ENCODE data around the gene KDM3B.
A peak's percentile ranks its signal among the peaks of the same experiment; 100 is the strongest.

The KDM3B gene

GRCh38 chr5:138453590-138453989, 101.1 kb downstream of the KDM3B start:
- Histone ChIP-seq H3K14ac (ENCODE audit: low read length in 2 of 2) (no peak overlapping the region), H3K79me1 (replicated peaks; ENCODE audit: low read length, poor library complexity, severe bottlenecking) (no peaks in the 10 kb centered on the region), H3K4me3 (ENCODE audit: insufficient read depth in 1 of 2, low read depth in 1 of 2, low read length in 2 of 2) (no peak overlapping the region), H2BK5ac (ENCODE audit: low read depth, low read length, poor library complexity, severe bottlenecking) (no peak overlapping the region), H3K9me3 (ENCODE audit: control insufficient read depth, low read length) (no peaks in the 10 kb centered on the region), H4K91ac (ENCODE audit: low read length) (no peak overlapping the region), H3K4me2 (ENCODE audit: low read length, poor library complexity, severe bottlenecking) (no peak overlapping the region), H3K9ac (ENCODE audit: low read length) (no peak overlapping the region), H3K36me3 (ENCODE audit: control insufficient read depth in 1 of 2, insufficient read depth in 2 of 2, low read depth in 1 of 2, low read length in 2 of 2) (no peaks in the 10 kb centered on the region), H3K18ac (ENCODE audit: low read depth in 1 of 2, low read length in 2 of 2) (no peak overlapping the region), H3K27me3 (ENCODE audit: control insufficient read depth in 1 of 2, insufficient read depth in 1 of 2, low read length in 2 of 2) (peaks cover 19 to 21% of the 10 kb centered on the region in 2 experiments), H4K8ac (ENCODE audit: low read length) (no peak overlapping the region), H2BK120ac (ENCODE audit: low read depth, low read length) (no peak overlapping the region), H2AFZ (ENCODE audit: low read depth, low read length) (no peak overlapping the region), H3K27ac (ENCODE audit: low read length, poor library complexity, severe bottlenecking) (no peak overlapping the region), H2AK5ac (ENCODE audit: low read length, severe bottlenecking) (no peak overlapping the region), H2BK12ac (ENCODE audit: low read length in 2 of 2) (no peak overlapping the region), H3K4ac (ENCODE audit: low read depth in 1 of 2, low read length in 2 of 2) (no peak overlapping the region), H3K4me1 (ENCODE audit: control insufficient read depth, insufficient read depth, low read depth, low read length) (peaks cover 14% of the 10 kb centered on the region), H2BK15ac (ENCODE audit: low read depth, poor library complexity, severe bottlenecking) (no peak overlapping the region), H3K23ac (ENCODE audit: low read length in 2 of 2) (no peak overlapping the region)
- 83% methylated on average over 13 of the region's 13 CpGs for WGBS
- DNase-seq: no peak

- Histone ChIP-seq H3K18ac (ENCODE audit: low read depth in 1 of 2, low read length in 2 of 2) (no peak overlapping the region), H3K27me3 (ENCODE audit: control insufficient read depth in 1 of 2, insufficient read depth in 1 of 2, low read length in 2 of 2) (peaks cover 19% of the 10 kb centered on the region in 2 experiments), H2AFZ (ENCODE audit: low read depth, low read length) (no peak overlapping the region), H2BK5ac (ENCODE audit: low read depth, low read length, poor library complexity, severe bottlenecking) (no peak overlapping the region), H2BK120ac (ENCODE audit: low read depth, low read length) (no peak overlapping the region), H3K4me1 (ENCODE audit: control insufficient read depth, insufficient read depth, low read depth, low read length) (peaks cover 10% of the 10 kb centered on the region), H4K8ac (ENCODE audit: low read length) (no peak overlapping the region), H3K27ac (ENCODE audit: low read length, poor library complexity, severe bottlenecking) (no peak overlapping the region), H3K4me3 (ENCODE audit: insufficient read depth in 1 of 2, low read depth in 1 of 2, low read length in 2 of 2) (no peak overlapping the region), H3K4ac (ENCODE audit: low read depth in 1 of 2, low read length in 2 of 2) (no peak overlapping the region), H2AK5ac (ENCODE audit: low read length, severe bottlenecking) (no peak overlapping the region), H3K4me2 (ENCODE audit: low read length, poor library complexity, severe bottlenecking) (no peak overlapping the region), H2BK15ac (ENCODE audit: low read depth, poor library complexity, severe bottlenecking) (no peak overlapping the region), H3K23ac (ENCODE audit: low read length in 2 of 2) (no peak overlapping the region), H3K36me3 (ENCODE audit: control insufficient read depth in 1 of 2, insufficient read depth in 2 of 2, low read depth in 1 of 2, low read length in 2 of 2) (no peaks in the 10 kb centered on the region), H3K14ac (ENCODE audit: low read length in 2 of 2) (peak overlapping the region in 1 of 2 experiments; percentile 41), H3K79me1 (replicated peaks; ENCODE audit: low read length, poor library complexity, severe bottlenecking) (no peaks in the 10 kb centered on the region), H2BK12ac (ENCODE audit: low read length in 2 of 2) (no peak overlapping the region), H3K9ac (ENCODE audit: low read length) (no peak overlapping the region), H4K91ac (ENCODE audit: low read length) (no peak overlapping the region), H3K9me3 (ENCODE audit: control insufficient read depth, low read length) (no peaks in the 10 kb centered on the region)
- 85% methylated on average over 8 of the region's 8 CpGs for WGBS
- DNase-seq: no peak
These were observed 101.6 kb downstream of the KDM3B start for GRCh38 chr5:138454121-138454520.

GRCh38 chr5:138455232-138455930, 102.9 kb downstream of the KDM3B start:
- H3K14ac ChIP-seq (ENCODE audit: low read length in 2 of 2): peak overlapping the region in 1 of 2 experiments; percentile 41
- no peak overlapping the region for H2AFZ ChIP-seq (ENCODE audit: low read depth, low read length)
- H3K18ac ChIP-seq (ENCODE audit: low read depth in 1 of 2, low read length in 2 of 2): no peak overlapping the region
- no peak overlapping the region for H3K4me2 ChIP-seq (ENCODE audit: low read length, poor library complexity, severe bottlenecking)
- H3K27me3 ChIP-seq (ENCODE audit: control insufficient read depth in 1 of 2, insufficient read depth in 1 of 2, low read length in 2 of 2): peaks cover 19% of the 10 kb centered on the region in 2 experiments
- DNase-seq: no peak
- WGBS: 74% methylated on average over 9 of the region's 11 CpGs
- no peaks in the 10 kb centered on the region for H3K9me3 ChIP-seq (ENCODE audit: control insufficient read depth, low read length)
- no peak overlapping the region for H2BK5ac ChIP-seq (ENCODE audit: low read depth, low read length, poor library complexity, severe bottlenecking)
- no peak overlapping the region for H3K23ac ChIP-seq (ENCODE audit: low read length in 2 of 2)
- no peak overlapping the region for H3K27ac ChIP-seq (ENCODE audit: low read length, poor library complexity, severe bottlenecking)
- H2BK120ac ChIP-seq (ENCODE audit: low read depth, low read length): no peak overlapping the region
- no peak overlapping the region for H4K91ac ChIP-seq (ENCODE audit: low read length)
- no peaks in the 10 kb centered on the region for H3K36me3 ChIP-seq (ENCODE audit: control insufficient read depth in 1 of 2, insufficient read depth in 2 of 2, low read depth in 1 of 2, low read length in 2 of 2)
- no peak overlapping the region for H2AK5ac ChIP-seq (ENCODE audit: low read length, severe bottlenecking)
- no peak overlapping the region for H2BK12ac ChIP-seq (ENCODE audit: low read length in 2 of 2)
- no peak overlapping the region for H2BK15ac ChIP-seq (ENCODE audit: low read depth, poor library complexity, severe bottlenecking)
- H3K9ac ChIP-seq (ENCODE audit: low read length): no peak overlapping the region
- H3K4me1 ChIP-seq (ENCODE audit: control insufficient read depth, insufficient read depth, low read depth, low read length): no peaks in the 10 kb centered on the region
- no peaks in the 10 kb centered on the region for H3K79me1 ChIP-seq (replicated peaks; ENCODE audit: low read length, poor library complexity, severe bottlenecking)
- H3K4me3 ChIP-seq (ENCODE audit: insufficient read depth in 1 of 2, low read depth in 1 of 2, low read length in 2 of 2): no peak overlapping the region
- H3K4ac ChIP-seq (ENCODE audit: low read depth in 1 of 2, low read length in 2 of 2): no peak overlapping the region
- no peak overlapping the region for H4K8ac ChIP-seq (ENCODE audit: low read length)

GRCh38 chr5:138457531-138458275, 105.2 kb downstream of the KDM3B start:
- Histone ChIP-seq H2BK12ac (ENCODE audit: low read length in 2 of 2) (no peak overlapping the region), H3K4ac (ENCODE audit: low read depth in 1 of 2, low read length in 2 of 2) (no peak overlapping the region), H3K9me3 (ENCODE audit: control insufficient read depth, low read length) (no peaks in the 10 kb centered on the region), H3K23ac (ENCODE audit: low read length in 2 of 2) (no peak overlapping the region), H3K36me3 (ENCODE audit: control insufficient read depth in 1 of 2, insufficient read depth in 2 of 2, low read depth in 1 of 2, low read length in 2 of 2) (no peaks in the 10 kb centered on the region), H3K27me3 (ENCODE audit: control insufficient read depth in 1 of 2, insufficient read depth in 1 of 2, low read length in 2 of 2) (peaks cover 19% of the 10 kb centered on the region in 2 experiments), H4K8ac (ENCODE audit: low read length) (no peak overlapping the region), H3K4me1 (ENCODE audit: control insufficient read depth, insufficient read depth, low read depth, low read length) (no peaks in the 10 kb centered on the region), H3K9ac (ENCODE audit: low read length) (no peak overlapping the region), H2AFZ (ENCODE audit: low read depth, low read length) (no peak overlapping the region), H3K4me3 (ENCODE audit: insufficient read depth in 1 of 2, low read depth in 1 of 2, low read length in 2 of 2) (no peak overlapping the region), H3K27ac (ENCODE audit: low read length, poor library complexity, severe bottlenecking) (no peak overlapping the region), H3K18ac (ENCODE audit: low read depth in 1 of 2, low read length in 2 of 2) (no peak overlapping the region), H3K79me1 (replicated peaks; ENCODE audit: low read length, poor library complexity, severe bottlenecking) (no peaks in the 10 kb centered on the region), H2BK5ac (ENCODE audit: low read depth, low read length, poor library complexity, severe bottlenecking) (no peak overlapping the region), H2AK5ac (ENCODE audit: low read length, severe bottlenecking) (no peak overlapping the region), H2BK120ac (ENCODE audit: low read depth, low read length) (no peak overlapping the region), H3K4me2 (ENCODE audit: low read length, poor library complexity, severe bottlenecking) (no peak overlapping the region), H3K14ac (ENCODE audit: low read length in 2 of 2) (no peak overlapping the region), H4K91ac (ENCODE audit: low read length) (no peak overlapping the region), H2BK15ac (ENCODE audit: low read depth, poor library complexity, severe bottlenecking) (no peak overlapping the region)
- DNase-seq: no peak
- 85% methylated on average over 12 of the region's 12 CpGs for WGBS

Data from mesenchymal stem cell (in vitro differentiated cells and primary cell).